ENCODE data around the gene LPP. TPM values are rescaled to one million over a fixed set of nuclear protein-coding genes. Genes with fewer than 3 reads are reported as not detected.

The LPP gene
- total RNA-seq, 1 donor from 2014 or later, result 1,791 TPM

- peaks cover 12 to 64% of the 10 kb centered on the region in 2 donors for H3K4me1 ChIP-seq
- H3K27me3 ChIP-seq, result no peaks in the 10 kb centered on the region
- peak overlapping the region; percentile 90 to 92 for H3K27ac ChIP-seq
- DNase-seq (ENCODE audit: low spot score in 2 of 2), result no peak
- H3K4me3 ChIP-seq, result no peak overlapping the region
- TF ChIP-seq CTCF (IDR thresholded peaks at IDR 0.05), result no peak
- peaks cover 2 to 6% of the 10 kb centered on the region in 2 donors for H3K36me3 ChIP-seq
- intact Hi-C loops (cut with DNase I), result no loop called here
- no peaks in the 10 kb centered on the region for H3K9me3 ChIP-seq
Measured at GRCh38 chr3:188176476-188176875, 22.5 kb downstream of the LPP start.

- no peak for TF ChIP-seq CTCF (IDR thresholded peaks at IDR 0.05)
- Histone ChIP-seq H3K36me3 (peaks cover 5 to 6% of the 10 kb centered on the region in 2 donors), H3K9me3 (no peaks in the 10 kb centered on the region), H3K4me1 (peaks cover 12 to 61% of the 10 kb centered on the region in 2 donors), H3K4me3 (no peak overlapping the region), H3K27me3 (no peaks in the 10 kb centered on the region), H3K27ac (peak overlapping the region; percentile 90 to 92)
- no peak for DNase-seq (ENCODE audit: low spot score in 2 of 2)
- intact Hi-C loops (cut with DNase I), result no loop called here
Measured at GRCh38 chr3:188176884-188177283, 22.9 kb downstream of the LPP start.

GRCh38 chr3:188177721-188178120 is 23.8 kb downstream of the LPP start:
- intact Hi-C loops (cut with DNase I), result no loop called here

GRCh38 chr3:188178293-188178936 is 24.5 kb downstream of the LPP start:
- DNase-seq (ENCODE audit: low spot score in 2 of 2), result no peak
- H3K36me3 ChIP-seq, result peaks cover 5 to 9% of the 10 kb centered on the region in 2 donors
- TF ChIP-seq CTCF (IDR thresholded peaks at IDR 0.05), result no peak
- H3K4me3 ChIP-seq, result peak overlapping the region in 1 of 2 donors; percentile 19
- H3K27ac ChIP-seq, result peak overlapping the region; percentile 90 to 92
- peaks cover 12 to 62% of the 10 kb centered on the region in 2 donors for H3K4me1 ChIP-seq
- no peaks in the 10 kb centered on the region for H3K9me3 ChIP-seq
- no peaks in the 10 kb centered on the region for H3K27me3 ChIP-seq
- intact Hi-C loops (cut with DNase I), result no loop called here

More at GRCh38 chr3:188177721-188178120, 23.8 kb downstream of the LPP start:
- Histone ChIP-seq H3K27me3 (no peaks in the 10 kb centered on the region), H3K4me3 (no peak overlapping the region), H3K27ac (peak overlapping the region; percentile 90 to 92), H3K9me3 (no peaks in the 10 kb centered on the region), H3K36me3 (peaks cover 5 to 9% of the 10 kb centered on the region in 2 donors), H3K4me1 (peaks cover 12 to 62% of the 10 kb centered on the region in 2 donors)
- TF ChIP-seq CTCF (IDR thresholded peaks at IDR 0.05), result no peak
- no peak for DNase-seq (ENCODE audit: low spot score in 2 of 2)

- TF ChIP-seq CTCF (IDR thresholded peaks at IDR 0.05), result peak in 1 of 3 experiments; percentile 23
- H3K4me1 ChIP-seq, result peaks cover 14 to 70% of the 10 kb centered on the region in 2 donors
- no peaks in the 10 kb centered on the region for H3K27me3 ChIP-seq
- intact Hi-C loops (cut with DNase I), result no loop called here
- no peaks in the 10 kb centered on the region for H3K9me3 ChIP-seq
- peak overlapping the region in 1 of 2 donors; percentile 19 for H3K4me3 ChIP-seq
- peak overlapping the region; percentile 90 to 92 for H3K27ac ChIP-seq
- DNase-seq (ENCODE audit: low spot score in 2 of 2), result peak in 1 of 2 donors; percentile 90
- H3K36me3 ChIP-seq, result peaks cover 5 to 9% of the 10 kb centered on the region in 2 donors
Measured at GRCh38 chr3:188179006-188179966, 25.3 kb downstream of the LPP start.
